AG09309 (cell line): ENCODE data around the gene CLCN3.
"Not testable (repeated sequence)": the region's sequence is repeated elsewhere in the genome, so short reads cannot be mapped to it uniquely, and the experiment has no call there.

Experiments used
- DNase-seq: peaks from one replicate; pipeline ENCODE4 v3.0.0-alpha.2; 2010; ENCODE audit warnings: low read depth
- H3K4me3 ChIP-seq: 2 replicates; pipeline ENCODE4 v1.5.1; 2011; ENCODE audit warnings: mild to moderate bottlenecking, low read depth, low read length, moderate library complexity; ENCODE audit not compliant: control insufficient read depth
- CTCF ChIP-seq: IDR thresholded peaks from 2 replicates; pipeline ENCODE4 v1.5.1; 2011; ENCODE audit warnings: mild to moderate bottlenecking, low read depth, low read length, inconsistent platforms; ENCODE audit not compliant: insufficient read depth, control insufficient read depth; ENCODE audit errors: missing control alignments

The CLCN3 gene

GRCh38 chr4:169766741-169767140 lies 146.4 kb downstream of the CLCN3 start:
- TF ChIP-seq CTCF: no peak
- H3K4me3 ChIP-seq: no peak overlapping the region
- DNase-seq: no peak

- no peak for TF ChIP-seq CTCF
- no peak overlapping the region for H3K4me3 ChIP-seq
- no peak for DNase-seq
These were observed 148.0 kb downstream of the CLCN3 start for GRCh38 chr4:169768385-169768784.

GRCh38 chr4:169770416-169770815 lies 150.0 kb downstream of the CLCN3 start:
- no peak for DNase-seq
- no peak for TF ChIP-seq CTCF
- H3K4me3 ChIP-seq: no peak overlapping the region

GRCh38 chr4:169771556-169772080 lies 151.2 kb downstream of the CLCN3 start:
- not testable (repeated sequence) for DNase-seq

More at GRCh38 chr4:169771556-169772080, 151.2 kb downstream of the CLCN3 start:
- H3K4me3 ChIP-seq: not testable (repeated sequence)
